Neural crest cell (in vitro differentiated cells): ENCODE measurements around the gene EML1. TPM values are rescaled to one million over a fixed set of nuclear protein-coding genes. Genes with fewer than 3 reads are reported as not detected.

Experiments used
- DNase-seq: peaks from one replicate; pipeline ENCODE4 v3.0.0; 2021; ENCODE audit warnings: low read depth, mixed read lengths, low spot score
- H3K27ac Mint-ChIP-seq: one replicate; pipeline ENCODE4 v1.8.0; 2021; ENCODE audit warnings: mild to moderate bottlenecking, mixed read lengths; ENCODE audit not compliant: unreplicated experiment
- H3K27me3 Mint-ChIP-seq: 2 replicates; pipeline ENCODE4 v1.8.0; 2021; ENCODE audit warnings: low read depth, mild to moderate bottlenecking, mixed read lengths
- H3K36me3 Mint-ChIP-seq: 2 replicates; pipeline ENCODE4 v1.8.0; 2021; ENCODE audit warnings: low read depth, mild to moderate bottlenecking, mixed read lengths
- H3K4me1 Mint-ChIP-seq: 2 replicates; pipeline ENCODE4 v1.8.0; 2021; ENCODE audit warnings: mixed read lengths
- H3K4me3 Mint-ChIP-seq: one replicate; pipeline ENCODE4 v1.8.0; 2021; ENCODE audit warnings: mild to moderate bottlenecking, mixed read lengths
- H3K9me3 Mint-ChIP-seq: 2 replicates; pipeline ENCODE4 v1.8.0; 2021; ENCODE audit warnings: mixed read lengths
- CTCF ChIP-seq: fragments of 200-600 bp; sonication (generic); conservative IDR thresholded peaks from 2 replicates; pipeline ENCODE4 v1.5.0; 2021; ENCODE audit warnings: antibody characterized with exemption, mild to moderate bottlenecking
- total RNA-seq: library from RNA; stranded (reverse); gene quantifications from 2 replicates; pipeline ENCODE4 v1.2.1, GENCODE V29; 2021

The EML1 gene
- total RNA-seq, 1 donor from 2014 or later = 40.1 TPM

GRCh38 chr14:99850709-99851108 lies 57.5 kb downstream of the EML1 start:
- Mint-ChIP-seq H3K27ac (no peak overlapping the region), H3K27me3 (no peaks in the 10 kb centered on the region), H3K36me3 (peaks cover 14% of the 10 kb centered on the region), H3K9me3 (peaks cover 4% of the 10 kb centered on the region), H3K4me1 (peaks cover 11% of the 10 kb centered on the region), H3K4me3 (no peak overlapping the region)
- no peak for TF ChIP-seq CTCF
- no peak for DNase-seq

GRCh38 chr14:99852578-99852977 lies 59.4 kb downstream of the EML1 start:
- H3K27ac Mint-ChIP-seq = no peak overlapping the region
- no peak for DNase-seq
- no peak for TF ChIP-seq CTCF

GRCh38 chr14:99853206-99853605 lies 60.0 kb downstream of the EML1 start:
- Mint-ChIP-seq H3K4me1 (peaks cover 11% of the 10 kb centered on the region), H3K27me3 (no peaks in the 10 kb centered on the region), H3K4me3 (no peak overlapping the region), H3K9me3 (no peaks in the 10 kb centered on the region), H3K27ac (no peak overlapping the region), H3K36me3 (peaks cover 13% of the 10 kb centered on the region)
- no peak for DNase-seq
- TF ChIP-seq CTCF = no peak

More at GRCh38 chr14:99852578-99852977, 59.4 kb downstream of the EML1 start:
- H3K4me3 Mint-ChIP-seq = no peak overlapping the region
- H3K4me1 Mint-ChIP-seq = peaks cover 11% of the 10 kb centered on the region
- no peaks in the 10 kb centered on the region for H3K27me3 Mint-ChIP-seq
- H3K36me3 Mint-ChIP-seq = peaks cover 13% of the 10 kb centered on the region
- no peaks in the 10 kb centered on the region for H3K9me3 Mint-ChIP-seq

- TF ChIP-seq CTCF = no peak
- peaks cover 11% of the 10 kb centered on the region for H3K4me1 Mint-ChIP-seq
- H3K36me3 Mint-ChIP-seq = peaks cover 9% of the 10 kb centered on the region
- no peak overlapping the region for H3K4me3 Mint-ChIP-seq
- no peaks in the 10 kb centered on the region for H3K9me3 Mint-ChIP-seq
- no peak for DNase-seq
- no peak overlapping the region for H3K27ac Mint-ChIP-seq
- H3K27me3 Mint-ChIP-seq = no peaks in the 10 kb centered on the region
These were observed 61.6 kb downstream of the EML1 start for GRCh38 chr14:99854831-99855230.

GRCh38 chr14:99855271-99855670 lies 62.1 kb downstream of the EML1 start:
- peaks cover 11% of the 10 kb centered on the region for H3K4me1 Mint-ChIP-seq
- DNase-seq = no peak
- no peak overlapping the region for H3K4me3 Mint-ChIP-seq
- peaks cover 9% of the 10 kb centered on the region for H3K36me3 Mint-ChIP-seq
- TF ChIP-seq CTCF = no peak
- H3K27ac Mint-ChIP-seq = no peak overlapping the region
- no peaks in the 10 kb centered on the region for H3K27me3 Mint-ChIP-seq
- no peaks in the 10 kb centered on the region for H3K9me3 Mint-ChIP-seq

GRCh38 chr14:99857551-99857950 lies 64.3 kb downstream of the EML1 start:
- no peak for TF ChIP-seq CTCF
- Mint-ChIP-seq H3K27ac (no peak overlapping the region), H3K4me3 (no peak overlapping the region), H3K9me3 (no peaks in the 10 kb centered on the region), H3K36me3 (peaks cover 6% of the 10 kb centered on the region), H3K27me3 (no peaks in the 10 kb centered on the region), H3K4me1 (peaks cover 11% of the 10 kb centered on the region)
- DNase-seq = no peak
